HepG2 (cell line): ENCODE data around the gene TCERG1. TPM values are rescaled to one million over a fixed set of nuclear protein-coding genes. Genes with fewer than 3 reads are reported as not detected.

Experiments
- ATAC-seq: fragments of 200-7000 bp; cut with Tn5 transposase; 3 replicates; pipeline ENCODE4 v1.9.1; 2020; ENCODE audit warnings: mild to moderate bottlenecking, moderate library complexity
- BruUV-seq: library from RNA; stranded (reverse); fragments of 400-500 nt; replicated peaks from 2 replicates; lab custom pipeline; 2021; lab: Mats Ljungman, UMichigan
- CTCF ChIA-PET: fragments of 300-600 bp; formaldehyde crosslinking; extraction: SDS; loops from one replicate; lab custom pipeline; 2021; ENCODE audit warnings: low total read pairs, inconsistent platforms, low intra/inter-chr PET ratio; lab: Yijun Ruan, JAX
- POLR2A ChIA-PET: fragments of 350-600 bp; sonication (Branson Sonifier 250); formaldehyde crosslinking; loops from one replicate; lab custom pipeline; 2020; ENCODE audit warnings: antibody characterized with exemption, inconsistent platforms; lab: Yijun Ruan, JAX
- DNase-seq: peaks from one replicate; pipeline ENCODE4 v3.0.0-alpha.2; 2015; ENCODE audit warnings: low spot score
- FAIRE-seq: peaks from 3 replicates; lab custom pipeline; 2011; peaks lifted over from hg19 to GRCh38; lab: Jason Lieb, UNC
- H2AFZ ChIP-seq: one replicate; pipeline ENCODE4 v1.6.1; 2011; ENCODE audit warnings: low read length, inconsistent platforms
- H3K27ac ChIP-seq: fragments of 300-600 bp; 3 replicates; pipeline ENCODE4 v1.8.0; 2011; ENCODE audit warnings: mixed run types, mild to moderate bottlenecking, mixed read lengths, low read length, inconsistent platforms; ENCODE audit not compliant: insufficient read depth; ENCODE audit errors: extremely low read length
- H3K27me3 ChIP-seq, 2 experiments: fragments of 200-600 bp in 1 of 2; 2 replicates in 1 of 2; 3 replicates in 1 of 2; pipeline versions ENCODE4 v1.6.0 to v1.8.0; 2011; ENCODE audit warnings: low read length in 2 of 2, mild to moderate bottlenecking in 2 of 2, moderate library complexity in 2 of 2, inconsistent platforms in 1 of 2; ENCODE audit not compliant: insufficient read depth in 2 of 2, control insufficient read depth in 1 of 2
- H3K36me3 ChIP-seq, 2 experiments: fragments of 200-600 bp in 1 of 2; replicated peaks in 1 of 2; 2 replicates in 1 of 2; 3 replicates in 1 of 2; pipeline versions ENCODE4 v1.5.1 to v1.8.0; 2011; ENCODE audit warnings: low read length in 2 of 2, inconsistent platforms in 1 of 2; ENCODE audit not compliant: insufficient read depth in 2 of 2, control insufficient read depth in 1 of 2
- H3K4me1 ChIP-seq: 2 replicates; pipeline ENCODE4 v1.5.1; 2012; ENCODE audit warnings: low read length, inconsistent platforms; ENCODE audit not compliant: insufficient read depth
- H3K4me2 ChIP-seq: 2 replicates; pipeline ENCODE4 v1.6.0; 2011; ENCODE audit warnings: low read depth, low read length, inconsistent platforms
- H3K4me3 ChIP-seq, 3 experiments: fragments of 200-600 bp in 1 of 3; sonication (generic), shearing (Covaris generic) in 1 of 3; replicated peaks in 1 of 3; 2 replicates each; pipeline ENCODE4 v1.5.1; 2011 to 2016; ENCODE audit warnings: low read length in 3 of 3, inconsistent platforms in 2 of 3, low read depth in 2 of 3, mild to moderate bottlenecking in 2 of 3, control low read depth in 1 of 3, mixed read lengths in 1 of 3; ENCODE audit not compliant: insufficient read depth in 1 of 3
- H3K79me2 ChIP-seq: one replicate; pipeline ENCODE4 v1.6.1; 2011; ENCODE audit warnings: low read length, inconsistent platforms; ENCODE audit not compliant: insufficient read depth
- H3K9ac ChIP-seq: 2 replicates; pipeline ENCODE4 v1.6.0; 2011; ENCODE audit warnings: mild to moderate bottlenecking, low read depth, low read length, inconsistent platforms; ENCODE audit not compliant: insufficient read depth
- H3K9me3 ChIP-seq: 2 replicates; pipeline ENCODE4 v1.5.1; 2012; ENCODE audit warnings: mild to moderate bottlenecking, low read length
- H4K20me1 ChIP-seq: 2 replicates; pipeline ENCODE4 v1.6.0; 2011; ENCODE audit warnings: inconsistent platforms, mild to moderate bottlenecking, low read length, moderate library complexity; ENCODE audit not compliant: insufficient read depth
- AHR ChIP-seq: IDR thresholded peaks from 2 replicates; pipeline ENCODE4 v1.6.1; 2018; ENCODE audit warnings: missing genetic modification reagents, missing compliant biosample characterization
- DBP ChIP-seq: sonication (generic); formaldehyde crosslinking; IDR thresholded peaks from 2 replicates; pipeline ENCODE4 v1.4.0; 2020; ENCODE audit warnings: missing genetic modification reagents; ENCODE audit errors: not compliant biosample characterization
- MAFK ChIP-seq, 2 experiments: IDR thresholded peaks in 1 of 2; conservative IDR thresholded peaks in 1 of 2; 2 replicates each; pipeline ENCODE4 v1.6.1; 2011; ENCODE audit warnings: improper control_type of control experiment in 2 of 2, low read length in 2 of 2
- ZNF230 ChIP-seq: sonication (generic); formaldehyde crosslinking; IDR thresholded peaks from 2 replicates; pipeline ENCODE4 v1.4.0; 2020; ENCODE audit warnings: mild to moderate bottlenecking, missing genetic modification reagents
- ZNF713 ChIP-seq: sonication (generic); formaldehyde crosslinking; IDR thresholded peaks from 2 replicates; pipeline ENCODE4 v1.4.0; 2020; ENCODE audit warnings: mild to moderate bottlenecking, missing genetic modification reagents
- WGBS: methylation state at CpG from one replicate; pipeline ENCODE4 v1.1.6; 2017; ENCODE audit warnings: low lambda C conversion rate; 5-methylcytosine and 5-hydroxymethylcytosine counted together
- in situ Hi-C: cut with HindIII; loops from 2 replicates; pipeline ENCODE4 v1.10.0; 2017; ENCODE audit warnings: low pct_unique_long_range_greater_than_20kb; ENCODE audit not compliant: extremely low pct_ligation_motif_present
- intact Hi-C: fragments of 100-400 bp; cut with micrococcal nuclease; formaldehyde crosslinking; loops from one replicate; pipeline ENCODE4 v1.10.0; 2022; ENCODE audit not compliant: unreplicated experiment
- polyA plus RNA-seq, 8 experiments: library from polyadenylated mRNA; depleted of rRNA in 3 of 8; stranded (reverse) in 7 of 8; unstranded in 1 of 8; fragments of >200 nt; fragmentation: Illumina TruSeq in 4 of 8; extraction: Trizol in 4 of 8; gene quantifications; 2 replicates each; pipeline versions ENCODE4 v1.2.1 to v1.2.3, GENCODE V29; 2011 to 2016; ENCODE audit warnings: low read depth in 4 of 8, missing spikeins in 1 of 8, mixed read lengths in 1 of 8; ENCODE audit not compliant: insufficient read depth in 1 of 8
- total RNA-seq, 5 experiments: library from RNA; depleted of rRNA; stranded (reverse); fragments of >200 nt; fragmentation: Illumina TruSeq; extraction: Trizol; gene quantifications; 2 replicates each; pipeline ENCODE4 v1.2.3, GENCODE V29; 2016; ENCODE audit warnings: low read depth in 1 of 5

TCERG1 gene
- total and polyA plus RNA-seq, 2 of the 13 experiments (the other 11 are each of a cell fraction or from before 2014, with no cell fraction given), result 71.7 to 86.6 TPM

- FAIRE-seq (no peak), ATAC-seq (no peak), DNase-seq (no peak)
- ChIA-PET CTCF (no interaction called here), POLR2A (no interaction called here)
- H3K4me3 ChIP-seq, result no peak overlapping the region
- H3K27me3 ChIP-seq, result no peaks in the 10 kb centered on the region
- H3K9ac ChIP-seq, result no peak overlapping the region
- H3K9me3 ChIP-seq, result no peaks in the 10 kb centered on the region
- H3K27ac ChIP-seq, result no peak overlapping the region
- H3K79me2 ChIP-seq, result peaks cover 2% of the 10 kb centered on the region
- H3K4me1 ChIP-seq, result no peaks in the 10 kb centered on the region
- no peaks in the 10 kb centered on the region for H4K20me1 ChIP-seq
- no peak overlapping the region for H2AFZ ChIP-seq
- TF ChIP-seq DBP (CRISPR knock-in tag) (no peak), ZNF230 (CRISPR knock-in tag) (no peak)
- H3K4me2 ChIP-seq, result no peak overlapping the region
- no TSS peak for BruUV-seq
- intact Hi-C loops, result no loop called here
- WGBS, result 100% methylated on average over 1 of the region's 1 CpG
- in situ Hi-C loops, result no loop called here
- peaks cover 19 to 73% of the 10 kb centered on the region in 2 experiments for H3K36me3 ChIP-seq
These were observed 26.9 kb downstream of the TCERG1 start for GRCh38 chr5:146474065-146474464.

- TF ChIP-seq MAFK (conservative IDR thresholded peaks at IDR 0.05 in 1 of 2, IDR thresholded peaks at IDR 0.05 in 1 of 2; ENCODE audit: low read length in 2 of 2) (peak; percentile 34 to 52; a peak in 1 of 4 replicates), AHR (CRISPR knock-in tag) (no peak), ZNF713 (CRISPR knock-in tag) (no peak)
- BruUV-seq, result TSS peak; percentile 11
- Histone ChIP-seq H4K20me1 (no peaks in the 10 kb centered on the region), H3K4me1 (no peaks in the 10 kb centered on the region), H3K27me3 (no peaks in the 10 kb centered on the region), H3K79me2 (peaks cover 2% of the 10 kb centered on the region), H2AFZ (no peak overlapping the region), H3K9me3 (no peaks in the 10 kb centered on the region), H3K4me2 (no peak overlapping the region), H3K9ac (no peak overlapping the region), H3K27ac (no peak overlapping the region), H3K36me3 (peaks cover 21 to 77% of the 10 kb centered on the region in 2 experiments), H3K4me3 (no peak overlapping the region)
- intact Hi-C loops, result no loop called here
- POLR2A ChIA-PET, result no interaction called here
- FAIRE-seq, result no peak
- no peak for DNase-seq
- ATAC-seq, result peak; percentile 60
- CTCF ChIA-PET, result no interaction called here
- in situ Hi-C loops, result no loop called here
- 93% methylated on average over 4 of the region's 4 CpGs for WGBS
These were observed 28.2 kb downstream of the TCERG1 start for GRCh38 chr5:146475190-146475780.
